Esophagus squamous epithelium (tissue), 4 donors: ENCODE results near the gene SERINC3.

Source experiments
- CTCF ChIP-seq, 6 experiments: fragments of 450-650 bp in 4 of 6; fragments of 200-600 bp in 2 of 6; sonication (generic) in 2 of 6; IDR thresholded peaks; one replicate each; pipeline ENCODE4 v1.5.1; 2016 to 2019; ENCODE audit warnings: antibody characterized with exemption in 6 of 6, mild to moderate bottlenecking in 4 of 6, moderate library complexity in 4 of 6
- POLR2A ChIP-seq, 4 donors: fragments of 450-650 bp; IDR thresholded peaks; one replicate each; pipeline ENCODE4 v1.6.1; 2017; ENCODE audit warnings: antibody characterized with exemption in 4 of 4, mild to moderate bottlenecking in 4 of 4, moderate library complexity in 3 of 4

- no peak for TF ChIP-seq CTCF (IDR thresholded peaks at IDR 0.05)
- no peak for TF ChIP-seq POLR2A (IDR thresholded peaks at IDR 0.05)
Observed at GRCh38 chr20:44517454-44517853, 4.4 kb downstream of the SERINC3 start.
